Activated CD4-positive, CD25-positive, alpha-beta regulatory T cell treated with anti-CD3 and anti-CD28 coated beads, Interleukin-2, amount 50 U/mL, for 72 hours (primary cell): Measurements from ENCODE around the gene ARID5A.
"Not testable (repeated sequence)": the region's sequence is repeated elsewhere in the genome, so short reads cannot be mapped to it uniquely, and the experiment has no call there.

Experiments used
- DNase-seq: peaks from one replicate; pipeline ENCODE4 v3.0.0; 2021

ARID5A gene, protein sequence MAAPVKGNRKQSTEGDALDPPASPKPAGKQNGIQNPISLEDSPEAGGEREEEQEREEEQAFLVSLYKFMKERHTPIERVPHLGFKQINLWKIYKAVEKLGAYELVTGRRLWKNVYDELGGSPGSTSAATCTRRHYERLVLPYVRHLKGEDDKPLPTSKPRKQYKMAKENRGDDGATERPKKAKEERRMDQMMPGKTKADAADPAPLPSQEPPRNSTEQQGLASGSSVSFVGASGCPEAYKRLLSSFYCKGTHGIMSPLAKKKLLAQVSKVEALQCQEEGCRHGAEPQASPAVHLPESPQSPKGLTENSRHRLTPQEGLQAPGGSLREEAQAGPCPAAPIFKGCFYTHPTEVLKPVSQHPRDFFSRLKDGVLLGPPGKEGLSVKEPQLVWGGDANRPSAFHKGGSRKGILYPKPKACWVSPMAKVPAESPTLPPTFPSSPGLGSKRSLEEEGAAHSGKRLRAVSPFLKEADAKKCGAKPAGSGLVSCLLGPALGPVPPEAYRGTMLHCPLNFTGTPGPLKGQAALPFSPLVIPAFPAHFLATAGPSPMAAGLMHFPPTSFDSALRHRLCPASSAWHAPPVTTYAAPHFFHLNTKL

GRCh38 chr2:96536445-96537065, at the start of gene ARID5A:
Gene ARID5A, plus strand, starts transcription at chr2:96536752. Its CDS starts 75 bp downstream, at chr2:96536827.
- peak; percentile 84 for DNase-seq

DNA sequence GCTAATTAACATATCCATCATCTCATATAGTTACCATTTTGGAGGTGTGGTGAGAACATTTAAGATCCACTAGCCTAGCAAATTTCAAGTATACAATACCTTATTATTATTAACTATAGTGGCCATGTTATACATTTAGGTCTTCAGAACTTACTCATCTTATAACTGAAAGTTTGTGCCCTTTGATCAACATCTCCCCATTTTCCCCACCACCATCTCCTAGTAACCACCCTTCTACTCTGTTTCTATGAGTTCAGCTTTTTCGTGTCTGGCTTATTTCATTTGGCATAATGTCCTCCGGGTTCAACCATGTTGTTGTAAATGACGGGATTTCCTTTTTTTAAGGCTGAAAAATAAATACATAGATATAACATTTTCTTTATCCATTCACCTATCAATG, 47.3 kb upstream of the ARID5A start:
- no peak for DNase-seq

DNA sequence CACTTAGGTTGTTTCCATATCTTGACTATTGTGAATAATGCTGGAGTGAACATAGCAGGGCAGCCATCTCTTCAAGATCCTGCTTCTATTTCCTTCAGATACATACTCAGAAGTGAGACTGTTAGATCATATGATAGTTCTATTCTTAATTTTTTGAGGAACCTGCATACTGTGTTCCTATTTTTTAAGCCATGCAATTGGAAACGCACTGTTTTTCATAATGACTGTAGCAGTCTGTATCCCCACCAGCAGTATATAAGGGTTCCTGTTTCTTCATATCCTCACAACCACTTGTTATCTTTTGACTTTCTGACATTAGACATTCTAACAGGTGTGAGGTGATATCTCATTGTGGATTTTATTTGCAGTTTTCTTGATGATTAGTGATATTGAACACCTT, 46.9 kb upstream of the ARID5A start:
- DNase-seq = no peak

GRCh38 chr2:96491860-96492497, 44.6 kb upstream of the ARID5A start:
- no peak for DNase-seq

DNA sequence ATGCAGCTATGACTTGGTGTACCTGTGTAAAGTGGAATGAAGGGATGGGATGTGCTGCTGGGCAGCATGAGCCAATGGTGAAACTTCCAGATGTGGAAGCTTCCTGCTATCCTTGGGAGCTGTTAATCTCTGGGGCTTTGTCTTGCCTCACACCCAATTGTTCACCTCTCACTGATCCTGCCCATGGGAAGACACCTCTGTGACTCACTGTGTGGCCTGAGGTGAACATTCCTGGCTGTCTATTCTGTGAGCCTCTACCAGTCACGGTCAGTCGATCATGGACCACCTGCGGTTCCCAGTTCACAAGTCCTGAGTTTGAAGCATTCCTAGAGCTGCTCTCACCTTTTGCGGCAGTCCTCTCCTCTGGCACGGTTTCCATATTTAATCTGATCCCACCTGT, 43.5 kb upstream of the ARID5A start:
- DNase-seq = no peak

GRCh38 chr2:96494188-96494587, 42.4 kb upstream of the ARID5A start:
- DNase-seq = no peak

GRCh38 chr2:96495982-96496629, 40.4 kb upstream of the ARID5A start:
- DNase-seq = no peak

GRCh38 chr2:96498021-96498431, 38.5 kb upstream of the ARID5A start:
- DNase-seq = no peak

- not testable (repeated sequence) for DNase-seq
Measured at GRCh38 chr2:96498611-96499010, 37.9 kb upstream of the ARID5A start.

DNA sequence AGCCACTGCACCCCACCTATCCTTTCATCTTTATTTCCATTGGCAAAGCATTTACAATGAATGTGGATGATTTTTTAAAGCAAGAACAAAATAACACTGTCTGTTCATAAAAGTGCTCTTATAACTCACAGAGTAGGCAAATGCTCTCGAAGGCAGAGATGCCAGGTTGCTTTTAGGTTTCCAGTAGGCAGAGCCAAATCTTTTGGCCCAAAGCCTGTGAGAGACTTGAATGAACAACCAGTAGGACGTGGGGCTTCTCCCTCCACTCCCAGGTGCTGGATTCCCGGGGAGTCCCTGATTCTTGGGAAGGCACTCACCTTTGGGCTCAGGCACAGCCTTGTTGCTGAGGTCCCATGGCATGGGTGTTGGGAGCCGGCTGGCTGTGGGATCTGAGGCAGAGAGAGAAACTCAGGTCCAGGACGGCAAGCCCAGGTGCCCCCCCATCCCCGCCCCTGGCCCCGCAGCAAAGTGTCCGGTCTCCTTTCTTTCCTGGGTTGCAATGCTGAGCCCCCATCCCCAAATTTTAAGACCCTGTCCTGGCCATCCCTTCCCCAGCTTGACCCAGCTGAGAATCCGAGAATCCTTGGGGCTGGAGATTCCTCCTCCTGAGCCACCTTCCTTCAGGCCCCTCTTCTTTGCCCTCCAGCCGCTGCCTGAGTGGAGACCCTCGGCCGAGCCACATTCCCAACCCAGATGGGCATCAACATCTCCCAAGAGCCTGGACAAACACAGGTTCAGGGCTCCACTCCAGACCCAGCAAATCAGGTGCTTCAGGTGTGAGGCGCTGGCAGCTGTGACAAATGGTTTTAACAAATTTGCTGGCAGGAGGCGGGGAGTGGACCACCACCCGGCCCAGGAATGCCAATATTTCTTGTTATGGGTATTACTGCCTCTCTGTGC, 37.2 kb upstream of the ARID5A start:
- no peak for DNase-seq

- no peak for DNase-seq
Measured at GRCh38 chr2:96500385-96501066, 36.0 kb upstream of the ARID5A start.

GRCh38 chr2:96501471-96501874, 35.1 kb upstream of the ARID5A start:
- DNase-seq = no peak

GRCh38 chr2:96501886-96502810, 34.4 kb upstream of the ARID5A start:
- DNase-seq = no peak

DNA sequence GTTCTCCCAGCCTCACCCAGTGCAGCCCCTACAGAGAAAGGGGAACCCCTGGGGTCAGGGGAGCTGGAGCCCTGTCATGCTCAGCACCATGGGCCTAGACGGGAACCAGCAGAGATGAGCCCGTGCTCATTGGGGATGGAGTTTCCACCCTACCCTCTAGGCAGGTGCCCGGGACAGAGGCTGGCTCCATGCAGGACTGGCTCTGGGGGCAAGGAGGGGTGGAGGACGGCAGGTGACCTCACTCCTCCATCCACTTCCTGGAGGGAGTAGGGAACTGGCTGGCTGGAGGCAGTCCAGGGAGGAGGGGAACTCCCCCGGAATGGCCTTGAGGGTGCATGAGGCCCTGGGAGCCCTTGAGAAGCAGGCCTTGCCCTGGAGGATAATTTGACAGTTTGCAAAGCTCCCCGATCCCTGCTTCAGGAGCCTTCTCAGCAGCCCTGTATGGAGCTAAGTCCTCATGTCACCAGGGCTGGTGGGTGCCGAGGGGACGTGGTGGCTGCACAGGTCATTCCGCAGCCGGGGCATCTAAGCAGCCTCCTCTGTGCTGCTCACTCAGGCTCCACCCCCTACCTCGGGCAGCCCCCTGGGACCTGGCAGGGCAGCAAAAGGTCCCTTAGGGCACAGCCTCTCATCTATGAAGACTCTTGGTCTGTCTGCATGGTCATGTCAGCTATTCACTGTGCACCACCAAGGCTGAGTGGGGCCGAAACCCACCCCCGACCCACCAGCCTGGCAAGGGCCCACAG, 33.5 kb upstream of the ARID5A start:
- no peak for DNase-seq

DNA sequence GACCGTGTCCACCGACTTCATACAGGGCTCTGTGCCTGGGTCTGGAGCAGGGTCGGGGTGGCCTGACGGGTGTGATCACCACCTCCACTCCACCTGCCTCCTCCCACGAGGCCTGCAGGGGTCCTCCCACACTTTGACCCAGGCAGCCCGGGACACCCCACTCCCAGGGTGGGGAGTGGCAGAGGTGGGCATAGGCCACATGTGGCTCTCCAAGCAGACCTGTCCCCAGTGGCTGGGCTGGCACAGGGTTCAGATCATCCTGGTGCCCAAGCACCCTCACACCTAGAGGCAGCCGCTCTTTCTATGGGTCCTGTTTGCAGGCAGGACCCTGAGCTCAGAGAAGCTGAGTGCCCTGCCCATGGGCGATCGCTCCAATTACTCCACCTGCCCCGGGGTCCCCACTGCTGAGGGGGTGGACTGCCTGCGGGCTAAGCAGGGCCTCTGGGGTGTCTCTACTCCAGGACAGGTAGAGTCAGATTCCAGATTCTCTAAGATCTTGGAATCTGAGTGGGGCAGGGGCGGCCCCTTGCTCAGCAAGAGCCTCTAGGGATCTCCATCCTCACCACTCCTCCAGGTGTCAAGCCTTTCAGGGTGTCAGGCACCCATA, 32.8 kb upstream of the ARID5A start:
- no peak for DNase-seq

GRCh38 chr2:96505231-96505889, 31.2 kb upstream of the ARID5A start, which contains the start of gene NEURL3:
Gene NEURL3, minus strand, starts transcription at chr2:96505357. Its CDS starts 71 bp downstream, at chr2:96505286.
- no peak for DNase-seq

- DNase-seq = no peak
Measured at GRCh38 chr2:96506016-96506906, 30.3 kb upstream of the ARID5A start.
